Activated CD4-positive, alpha-beta T cell treated with anti-CD3 and anti-CD28 coated beads, Interleukin-2, amount 10 ng/mL, durations not matched to agents 7 days and 5 days (primary cell): ENCODE measurements around the gene TPM1. TPM values are rescaled to one million over a fixed set of nuclear protein-coding genes. Genes with fewer than 3 reads are reported as not detected.

ENCODE experiments used
- CTCF ChIA-PET: fragments of 350-600 bp; sonication (Branson Sonifier 250); formaldehyde crosslinking; loops from one replicate; lab custom pipeline; 2021; ENCODE audit warnings: antibody characterized with exemption; lab: Charles Lee
- POLR2A ChIA-PET: fragments of 350-600 bp; sonication (Branson Sonifier 250); formaldehyde crosslinking; loops from one replicate; lab custom pipeline; 2021; ENCODE audit warnings: antibody characterized with exemption; lab: Charles Lee
- DNase-seq: peaks from one replicate; pipeline ENCODE4 v3.0.0-alpha.2; 2020
- H3K27ac Mint-ChIP-seq: one replicate; pipeline ENCODE4 v1.8.0; 2021; ENCODE audit warnings: mild to moderate bottlenecking, moderate library complexity, mixed read lengths
- H3K27me3 Mint-ChIP-seq: one replicate; pipeline ENCODE4 v1.8.0; 2021; ENCODE audit warnings: mixed read lengths
- H3K36me3 Mint-ChIP-seq: one replicate; pipeline ENCODE4 v1.8.0; 2021; ENCODE audit warnings: low read depth, mixed read lengths
- H3K4me1 Mint-ChIP-seq: one replicate; pipeline ENCODE4 v1.8.0; 2021; ENCODE audit warnings: mixed read lengths
- H3K4me3 Mint-ChIP-seq: one replicate; pipeline ENCODE4 v1.8.0; 2021; ENCODE audit warnings: mild to moderate bottlenecking, moderate library complexity, mixed read lengths
- H3K9me3 Mint-ChIP-seq: one replicate; pipeline ENCODE4 v1.8.0; 2021; ENCODE audit warnings: mixed read lengths
- total RNA-seq, 2 experiments: library from RNA; stranded (reverse); gene quantifications; one replicate each; pipeline ENCODE4 v1.2.3, GENCODE V29; 2021

Gene TPM1
- total RNA-seq, 2 experiments from 2014 or later, result 4.0 to 4.5 TPM

GRCh38 chr15:63067306-63067705 lies 24.8 kb downstream of the TPM1 start:
- CTCF ChIA-PET, result interaction anchor here (1.1 to 1.9 kb wide), 2 partner anchors 8 to 10 kb away, joined by 3 to 10 read pairs; no protein-coding TSS in a partner anchor
- H3K4me3 Mint-ChIP-seq, result no peak overlapping the region
- H3K36me3 Mint-ChIP-seq, result no peaks in the 10 kb centered on the region
- no peaks in the 10 kb centered on the region for H3K9me3 Mint-ChIP-seq
- no peak overlapping the region for H3K27ac Mint-ChIP-seq
- H3K4me1 Mint-ChIP-seq, result no peaks in the 10 kb centered on the region
- no peak for DNase-seq
- no peaks in the 10 kb centered on the region for H3K27me3 Mint-ChIP-seq
- POLR2A ChIA-PET, result no interaction called here

- no peak overlapping the region for H3K4me3 Mint-ChIP-seq
- H3K9me3 Mint-ChIP-seq, result no peaks in the 10 kb centered on the region
- no peak overlapping the region for H3K27ac Mint-ChIP-seq
- DNase-seq, result no peak
- H3K4me1 Mint-ChIP-seq, result no peaks in the 10 kb centered on the region
- CTCF ChIA-PET, result interaction anchor here (0.6 to 1.1 kb wide), 3 partner anchors 9 to 47 kb away, joined by 3 read pairs; no protein-coding TSS in a partner anchor
- POLR2A ChIA-PET, result no interaction called here
- no peaks in the 10 kb centered on the region for H3K36me3 Mint-ChIP-seq
- H3K27me3 Mint-ChIP-seq, result no peaks in the 10 kb centered on the region
These were observed 25.6 kb downstream of the TPM1 start for GRCh38 chr15:63067976-63068743.

GRCh38 chr15:63069616-63070090 lies 27.1 kb downstream of the TPM1 start:
- ChIA-PET POLR2A (no interaction called here), CTCF (no interaction called here)
- H3K27ac Mint-ChIP-seq, result no peak overlapping the region
- no peaks in the 10 kb centered on the region for H3K4me1 Mint-ChIP-seq
- H3K9me3 Mint-ChIP-seq, result no peaks in the 10 kb centered on the region
- no peak overlapping the region for H3K4me3 Mint-ChIP-seq
- no peaks in the 10 kb centered on the region for H3K36me3 Mint-ChIP-seq
- H3K27me3 Mint-ChIP-seq, result no peaks in the 10 kb centered on the region
- DNase-seq, result no peak

- Mint-ChIP-seq H3K27ac (no peak overlapping the region), H3K27me3 (no peaks in the 10 kb centered on the region)
- CTCF ChIA-PET, result no interaction called here
These were observed 28.2 kb downstream of the TPM1 start for GRCh38 chr15:63070681-63071129.

GRCh38 chr15:63071288-63071909 lies 28.9 kb downstream of the TPM1 start:
- H3K9me3 Mint-ChIP-seq, result no peaks in the 10 kb centered on the region
- CTCF ChIA-PET, result no interaction called here
- H3K36me3 Mint-ChIP-seq, result no peaks in the 10 kb centered on the region
- DNase-seq, result no peak
- POLR2A ChIA-PET, result no interaction called here
- H3K27ac Mint-ChIP-seq, result no peak overlapping the region
- no peaks in the 10 kb centered on the region for H3K27me3 Mint-ChIP-seq
- no peak overlapping the region for H3K4me3 Mint-ChIP-seq
- peaks cover 7% of the 10 kb centered on the region for H3K4me1 Mint-ChIP-seq

More at GRCh38 chr15:63070681-63071129, 28.2 kb downstream of the TPM1 start:
- no peak for DNase-seq
- H3K9me3 Mint-ChIP-seq, result no peaks in the 10 kb centered on the region
- H3K4me3 Mint-ChIP-seq, result no peak overlapping the region
- peaks cover 2% of the 10 kb centered on the region for H3K4me1 Mint-ChIP-seq
- POLR2A ChIA-PET, result no interaction called here
- no peaks in the 10 kb centered on the region for H3K36me3 Mint-ChIP-seq

- Mint-ChIP-seq H3K27ac (no peak overlapping the region), H3K36me3 (no peaks in the 10 kb centered on the region), H3K27me3 (peaks cover 3% of the 10 kb centered on the region), H3K9me3 (no peaks in the 10 kb centered on the region), H3K4me1 (peaks cover 10% of the 10 kb centered on the region), H3K4me3 (no peak overlapping the region)
- ChIA-PET CTCF (interaction anchor here (0.6 to 1.0 kb wide), 2 partner anchors 9 to 1585 kb away, joined by 3 to 5 read pairs; no protein-coding TSS in a partner anchor), POLR2A (no interaction called here)
- no peak for DNase-seq
These were observed 29.6 kb downstream of the TPM1 start for GRCh38 chr15:63072023-63072650.

GRCh38 chr15:63072809-63073277 lies 30.3 kb downstream of the TPM1 start:
- Mint-ChIP-seq H3K36me3 (no peaks in the 10 kb centered on the region), H3K27ac (no peak overlapping the region), H3K27me3 (peaks cover 8% of the 10 kb centered on the region), H3K9me3 (no peaks in the 10 kb centered on the region), H3K4me1 (peaks cover 10% of the 10 kb centered on the region), H3K4me3 (no peak overlapping the region)
- ChIA-PET CTCF (interaction anchor here (1.0 to 1.5 kb wide), 2 partner anchors 9 to 25 kb away, joined by 5 read pairs; no protein-coding TSS in a partner anchor), POLR2A (no interaction called here)
- DNase-seq, result no peak

- Mint-ChIP-seq H3K4me3 (no peak overlapping the region), H3K27ac (no peak overlapping the region)
- POLR2A ChIA-PET, result no interaction called here
These were observed 31.1 kb downstream of the TPM1 start for GRCh38 chr15:63073497-63074172.

GRCh38 chr15:63075015-63075983 lies 32.8 kb downstream of the TPM1 start:
- Mint-ChIP-seq H3K27me3 (peaks cover 8% of the 10 kb centered on the region), H3K36me3 (no peaks in the 10 kb centered on the region), H3K27ac (no peak overlapping the region), H3K4me1 (peaks cover 10% of the 10 kb centered on the region), H3K4me3 (no peak overlapping the region), H3K9me3 (no peaks in the 10 kb centered on the region)
- DNase-seq, result no peak
- POLR2A ChIA-PET, result no interaction called here
- CTCF ChIA-PET, result interaction anchor here (0.9 to 2.7 kb wide), 3 partner anchors 9 to 28 kb away, joined by 3 to 10 read pairs (median 6); no protein-coding TSS in a partner anchor

More at GRCh38 chr15:63073497-63074172, 31.1 kb downstream of the TPM1 start:
- Mint-ChIP-seq H3K36me3 (no peaks in the 10 kb centered on the region), H3K4me1 (peaks cover 10% of the 10 kb centered on the region), H3K9me3 (no peaks in the 10 kb centered on the region), H3K27me3 (peaks cover 8% of the 10 kb centered on the region)
- DNase-seq, result no peak
- CTCF ChIA-PET, result interaction anchor here (1.5 to 2.7 kb wide), 2 partner anchors 7 to 26 kb away, joined by 5 to 10 read pairs; no protein-coding TSS in a partner anchor

- ChIA-PET CTCF (interaction anchor here (0.9 to 2.7 kb wide), 3 partner anchors 10 to 29 kb away, joined by 3 to 10 read pairs (median 6); no protein-coding TSS in a partner anchor), POLR2A (no interaction called here)
- H3K27ac Mint-ChIP-seq, result no peak overlapping the region
These were observed 33.6 kb downstream of the TPM1 start for GRCh38 chr15:63075984-63076713.

GRCh38 chr15:63076714-63077046 lies 34.1 kb downstream of the TPM1 start:
- ChIA-PET POLR2A (no interaction called here), CTCF (interaction anchor here (2.7 kb wide), 1 partner anchor 10 kb away, joined by 10 read pairs; no protein-coding TSS in a partner anchor)
- H3K4me1 Mint-ChIP-seq, result peaks cover 10% of the 10 kb centered on the region
- H3K36me3 Mint-ChIP-seq, result no peaks in the 10 kb centered on the region
- no peak overlapping the region for H3K27ac Mint-ChIP-seq
- peaks cover 8% of the 10 kb centered on the region for H3K27me3 Mint-ChIP-seq
- no peaks in the 10 kb centered on the region for H3K9me3 Mint-ChIP-seq
- no peak for DNase-seq
- H3K4me3 Mint-ChIP-seq, result no peak overlapping the region

More at GRCh38 chr15:63075984-63076713, 33.6 kb downstream of the TPM1 start:
- no peaks in the 10 kb centered on the region for H3K36me3 Mint-ChIP-seq
- peaks cover 8% of the 10 kb centered on the region for H3K27me3 Mint-ChIP-seq
- H3K9me3 Mint-ChIP-seq, result no peaks in the 10 kb centered on the region
- no peak overlapping the region for H3K4me3 Mint-ChIP-seq
- H3K4me1 Mint-ChIP-seq, result peaks cover 10% of the 10 kb centered on the region
- DNase-seq, result no peak
